ENCODE data around the gene COX20.

GRCh38 chr1:244792188-244792850, 43.1 kb upstream of the COX20 start:
- TF ChIP-seq CTCF (IDR thresholded peaks at IDR 0.05; ENCODE audit: extremely low read depth in 1 of 2, insufficient read depth in 1 of 2, low read depth in 1 of 2, low read length in 2 of 2): no peak
- no peak for TF ChIP-seq EZH2 (IDR thresholded peaks at IDR 0.05; ENCODE audit: borderline replicate concordance, low read depth, low read length, severe bottlenecking)
